ENCODE data around the gene CLEC2A. TPM values are rescaled to one million over a fixed set of nuclear protein-coding genes. Genes with fewer than 3 reads are reported as not detected.
"Not testable (repeated sequence)": the region's sequence is repeated elsewhere in the genome, so short reads cannot be mapped to it uniquely, and the experiment has no call there.

CLEC2A gene
- not detected in 2 replicates for total RNA-seq
- long read RNA-seq: 0 reads

GRCh38 chr12:9932270-9932669 lies at the start of gene CLEC2A:
Gene CLEC2A, minus strand, starts transcription at chr12:9932370. Its CDS starts 41 bp downstream, at chr12:9932329.
- no peaks in the 10 kb centered on the region for H3K4me1 Mint-ChIP-seq (ENCODE audit: low read depth)
- no peak for TF ChIP-seq CTCF (IDR thresholded peaks at IDR 0.05; ENCODE audit: unreplicated experiment)
- no peak within 1 kb of the TSS for H3K27ac Mint-ChIP-seq
- no peak for DNase-seq (ENCODE audit: low spot score, unreplicated experiment)
- no peak within 1 kb of the TSS for H3K4me3 Mint-ChIP-seq (ENCODE audit: low read depth)
- no peaks in the 10 kb centered on the region for H3K9me3 Mint-ChIP-seq (ENCODE audit: low read depth)
- no peaks in the 10 kb centered on the region for H3K36me3 Mint-ChIP-seq (ENCODE audit: insufficient read depth)
- no peaks in the 10 kb centered on the region for H3K27me3 Mint-ChIP-seq

- TF ChIP-seq CTCF (IDR thresholded peaks at IDR 0.05; ENCODE audit: unreplicated experiment): no peak
- no peak for DNase-seq (ENCODE audit: low spot score, unreplicated experiment)
- Mint-ChIP-seq H3K4me3 (ENCODE audit: low read depth) (no peak overlapping the region), H3K9me3 (ENCODE audit: low read depth) (peaks cover 18% of the 10 kb centered on the region), H3K27ac (no peak overlapping the region), H3K4me1 (ENCODE audit: low read depth) (no peaks in the 10 kb centered on the region), H3K36me3 (ENCODE audit: insufficient read depth) (peaks cover 4% of the 10 kb centered on the region), H3K27me3 (no peaks in the 10 kb centered on the region)
Measured at GRCh38 chr12:9980126-9980525, 48.0 kb upstream of the CLEC2A start.

- TF ChIP-seq CTCF (IDR thresholded peaks at IDR 0.05; ENCODE audit: unreplicated experiment): no peak
- Mint-ChIP-seq H3K36me3 (ENCODE audit: insufficient read depth) (peaks cover 5% of the 10 kb centered on the region), H3K4me3 (ENCODE audit: low read depth) (no peak overlapping the region), H3K27me3 (no peaks in the 10 kb centered on the region), H3K4me1 (ENCODE audit: low read depth) (no peaks in the 10 kb centered on the region), H3K9me3 (ENCODE audit: low read depth) (peaks cover 21% of the 10 kb centered on the region), H3K27ac (no peak overlapping the region)
- DNase-seq (ENCODE audit: low spot score, unreplicated experiment): no peak
Measured at GRCh38 chr12:9977916-9978315, 45.7 kb upstream of the CLEC2A start.

GRCh38 chr12:9976626-9977025 lies 44.5 kb upstream of the CLEC2A start:
- not testable (repeated sequence) for H3K27me3 Mint-ChIP-seq; H3K4me1 Mint-ChIP-seq (ENCODE audit: low read depth); H3K36me3 Mint-ChIP-seq (ENCODE audit: insufficient read depth); DNase-seq (ENCODE audit: low spot score, unreplicated experiment); H3K4me3 Mint-ChIP-seq (ENCODE audit: low read depth); H3K27ac Mint-ChIP-seq
- H3K9me3 Mint-ChIP-seq (ENCODE audit: low read depth): peaks cover 21% of the 10 kb centered on the region

GRCh38 chr12:9975614-9976013 lies 43.4 kb upstream of the CLEC2A start:
- no peaks in the 10 kb centered on the region for H3K27me3 Mint-ChIP-seq
- peaks cover 21% of the 10 kb centered on the region for H3K9me3 Mint-ChIP-seq (ENCODE audit: low read depth)
- no peak overlapping the region for H3K4me3 Mint-ChIP-seq (ENCODE audit: low read depth)
- no peak for TF ChIP-seq CTCF (IDR thresholded peaks at IDR 0.05; ENCODE audit: unreplicated experiment)
- no peaks in the 10 kb centered on the region for H3K4me1 Mint-ChIP-seq (ENCODE audit: low read depth)
- no peak overlapping the region for H3K27ac Mint-ChIP-seq
- peaks cover 5% of the 10 kb centered on the region for H3K36me3 Mint-ChIP-seq (ENCODE audit: insufficient read depth)
- DNase-seq (ENCODE audit: low spot score, unreplicated experiment): no peak

GRCh38 chr12:9974731-9975130 lies 42.6 kb upstream of the CLEC2A start:
- H3K4me3 Mint-ChIP-seq (ENCODE audit: low read depth); H3K4me1 Mint-ChIP-seq (ENCODE audit: low read depth); H3K27ac Mint-ChIP-seq; H3K27me3 Mint-ChIP-seq; H3K36me3 Mint-ChIP-seq (ENCODE audit: insufficient read depth); DNase-seq (ENCODE audit: low spot score, unreplicated experiment): not testable (repeated sequence)
- peaks cover 21% of the 10 kb centered on the region for H3K9me3 Mint-ChIP-seq (ENCODE audit: low read depth)

Measured in progenitor cell of endocrine pancreas (in vitro differentiated cells).